GM18517 (cell line): ENCODE results near the gene CYP3A4.
"Not testable (repeated sequence)": the region's sequence is repeated elsewhere in the genome, so short reads cannot be mapped to it uniquely, and the experiment has no call there.

Source experiments
- ATAC-seq: cut with Tn5 transposase; IDR thresholded peaks from one replicate; pipeline ENCODE4 v1.9.1; 2021; ENCODE audit warnings: mild to moderate bottlenecking, moderate library complexity; ENCODE audit not compliant: unreplicated experiment

The CYP3A4 gene

GRCh38 chr7:99784007-99784406 lies at the start of gene CYP3A4:
Gene CYP3A4, minus strand, starts transcription at chr7:99784184. Its CDS starts 103 bp downstream, at chr7:99784081.
- no peak for ATAC-seq

GRCh38 chr7:99833289-99833877 lies 49.4 kb upstream of the CYP3A4 start:
- ATAC-seq: no peak

GRCh38 chr7:99831595-99831994 lies 47.6 kb upstream of the CYP3A4 start:
- ATAC-seq: no peak

GRCh38 chr7:99829524-99830160 lies 45.7 kb upstream of the CYP3A4 start:
- ATAC-seq: no peak

GRCh38 chr7:99828811-99829210 lies 44.8 kb upstream of the CYP3A4 start:
- ATAC-seq: no peak

GRCh38 chr7:99827040-99827778 lies 43.2 kb upstream of the CYP3A4 start:
- ATAC-seq: no peak

GRCh38 chr7:99825873-99826272 lies 41.9 kb upstream of the CYP3A4 start:
- ATAC-seq: no peak

- ATAC-seq: no peak
These were observed 41.5 kb upstream of the CYP3A4 start for GRCh38 chr7:99825452-99825851.

- no peak for ATAC-seq
These were observed 40.1 kb upstream of the CYP3A4 start for GRCh38 chr7:99824091-99824490.

- no peak for ATAC-seq
These were observed 39.0 kb upstream of the CYP3A4 start for GRCh38 chr7:99822731-99823718.

- no peak for ATAC-seq
These were observed 36.5 kb upstream of the CYP3A4 start for GRCh38 chr7:99820408-99821027.

- ATAC-seq: no peak
These were observed 24.8 kb upstream of the CYP3A4 start for GRCh38 chr7:99808766-99809165.

- no peak for ATAC-seq
These were observed 23.0 kb upstream of the CYP3A4 start for GRCh38 chr7:99806839-99807478.

GRCh38 chr7:99805641-99806040 lies 21.7 kb upstream of the CYP3A4 start:
- ATAC-seq: no peak

- not testable (repeated sequence) for ATAC-seq
These were observed 19.1 kb upstream of the CYP3A4 start for GRCh38 chr7:99803118-99803517.

- ATAC-seq: not testable (repeated sequence)
These were observed 17.4 kb upstream of the CYP3A4 start for GRCh38 chr7:99801407-99801806.

GRCh38 chr7:99798972-99799371 lies 15.0 kb upstream of the CYP3A4 start:
- ATAC-seq: no peak

GRCh38 chr7:99795864-99796263 lies 11.9 kb upstream of the CYP3A4 start:
- not testable (repeated sequence) for ATAC-seq

- no peak for ATAC-seq
These were observed 10.9 kb upstream of the CYP3A4 start for GRCh38 chr7:99794585-99795502.
